Ishikawa (cell line): Measurements from ENCODE around the gene SRR.

Experiments
- CEBPB ChIP-seq: IDR thresholded peaks from 2 replicates; pipeline ENCODE4 v1.6.1; 2012
- CREB1 ChIP-seq: IDR thresholded peaks from 2 replicates; pipeline ENCODE4 v1.6.1; 2012; ENCODE audit warnings: low read depth
- EGR1 ChIP-seq: IDR thresholded peaks from 2 replicates; pipeline ENCODE4 v1.6.1; 2012
- EP300 ChIP-seq: IDR thresholded peaks from 2 replicates; pipeline ENCODE4 v1.6.1; 2012; ENCODE audit warnings: borderline replicate concordance
- FOXM1 ChIP-seq: IDR thresholded peaks from 2 replicates; pipeline ENCODE4 v1.6.1; 2012; ENCODE audit warnings: low read depth, borderline replicate concordance
- MAX ChIP-seq: IDR thresholded peaks from 2 replicates; pipeline ENCODE4 v1.6.1; 2012
- NFIC ChIP-seq: IDR thresholded peaks from 2 replicates; pipeline ENCODE4 v1.6.1; 2012
- RAD21 ChIP-seq: IDR thresholded peaks from 2 replicates; pipeline ENCODE4 v1.6.1; 2012; ENCODE audit warnings: low read depth
- REST ChIP-seq: IDR thresholded peaks from 2 replicates; pipeline ENCODE4 v1.6.1; 2012; ENCODE audit warnings: low read depth, mild to moderate bottlenecking
- TAF1 ChIP-seq: IDR thresholded peaks from 2 replicates; pipeline ENCODE4 v1.6.1; 2012; ENCODE audit warnings: low read depth, mild to moderate bottlenecking
- TCF12 ChIP-seq: IDR thresholded peaks from 2 replicates; pipeline ENCODE4 v1.6.1; 2012; ENCODE audit warnings: low read depth
- TEAD4 ChIP-seq: IDR thresholded peaks from 2 replicates; pipeline ENCODE4 v1.6.1; 2012
- USF1 ChIP-seq: IDR thresholded peaks from 2 replicates; pipeline ENCODE4 v1.6.1; 2012
- YY1 ChIP-seq: IDR thresholded peaks from 2 replicates; pipeline ENCODE4 v1.6.1; 2012; ENCODE audit warnings: low read depth
- ZBTB7A ChIP-seq: IDR thresholded peaks from 2 replicates; pipeline ENCODE4 v1.6.1; 2012; ENCODE audit warnings: low read depth

Gene SRR

DNA sequence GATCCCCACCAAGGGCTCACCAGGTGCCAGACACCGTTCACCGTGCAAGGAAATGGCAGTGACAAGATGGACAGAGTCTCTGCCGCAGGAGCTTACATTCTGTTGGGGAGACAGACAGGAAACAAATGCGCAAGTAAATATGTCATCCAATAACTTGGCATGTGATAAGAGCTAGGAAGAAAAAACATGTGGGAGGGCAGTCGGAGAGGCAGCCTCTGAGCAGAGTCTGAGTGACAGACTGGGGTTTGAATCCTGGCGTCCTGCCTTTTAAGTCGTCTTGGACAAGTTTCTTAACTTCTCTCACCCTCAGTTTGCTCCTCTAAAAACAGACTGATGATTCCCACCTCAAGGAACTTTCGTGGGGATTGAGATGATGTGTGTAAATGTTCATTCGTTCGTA lies 40.8 kb downstream of the SRR start:
- no peak for TF ChIP-seq MAX
- TF ChIP-seq TCF12, result no peak
- TF ChIP-seq USF1, result no peak
- no peak for TF ChIP-seq TAF1
- no peak for TF ChIP-seq REST
- no peak for TF ChIP-seq CEBPB
- no peak for TF ChIP-seq EGR1
- no peak for TF ChIP-seq TEAD4
- no peak for TF ChIP-seq NFIC
- TF ChIP-seq YY1, result no peak
- TF ChIP-seq CREB1, result no peak
- TF ChIP-seq ZBTB7A, result no peak
- TF ChIP-seq EP300, result no peak
- no peak for TF ChIP-seq RAD21
- TF ChIP-seq FOXM1, result no peak

DNA sequence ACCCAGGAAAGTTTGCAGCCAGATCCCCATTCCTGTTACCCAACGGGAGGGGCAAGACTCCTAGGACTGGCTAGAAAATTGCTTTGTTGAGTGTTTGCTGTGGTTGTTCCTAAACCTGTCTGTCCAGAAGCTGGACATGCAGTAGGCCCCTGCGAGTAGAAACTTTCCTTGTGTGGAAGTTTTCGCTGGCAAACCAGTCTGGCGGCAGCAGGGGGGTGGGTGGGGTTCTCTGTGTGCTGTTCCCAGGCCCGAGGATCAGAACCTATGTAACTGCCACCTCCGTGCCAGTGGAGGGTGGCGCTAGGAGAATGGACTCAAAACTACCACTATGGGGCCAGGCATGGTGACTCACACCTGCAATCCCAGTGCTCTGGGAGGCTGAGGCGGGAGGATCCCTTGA lies 42.7 kb downstream of the SRR start:
- TF ChIP-seq TEAD4, result no peak
- no peak for TF ChIP-seq TCF12
- no peak for TF ChIP-seq CREB1
- no peak for TF ChIP-seq EP300

GRCh38 chr17:2347805-2348685 lies 44.3 kb downstream of the SRR start:
- TF ChIP-seq NFIC, result no peak
- TF ChIP-seq EGR1, result no peak
- no peak for TF ChIP-seq CEBPB
- TF ChIP-seq YY1, result no peak
- TF ChIP-seq TCF12, result no peak
- TF ChIP-seq MAX, result no peak

- TF ChIP-seq EGR1, result no peak
- no peak for TF ChIP-seq NFIC
- no peak for TF ChIP-seq RAD21
- TF ChIP-seq ZBTB7A, result no peak
- no peak for TF ChIP-seq YY1
- TF ChIP-seq FOXM1, result no peak
- no peak for TF ChIP-seq CREB1
- TF ChIP-seq MAX, result no peak
- no peak for TF ChIP-seq USF1
- no peak for TF ChIP-seq TAF1
- TF ChIP-seq TCF12, result no peak
- TF ChIP-seq CEBPB, result no peak
- no peak for TF ChIP-seq EP300
These were observed 47.5 kb downstream of the SRR start for GRCh38 chr17:2351269-2351668.

DNA sequence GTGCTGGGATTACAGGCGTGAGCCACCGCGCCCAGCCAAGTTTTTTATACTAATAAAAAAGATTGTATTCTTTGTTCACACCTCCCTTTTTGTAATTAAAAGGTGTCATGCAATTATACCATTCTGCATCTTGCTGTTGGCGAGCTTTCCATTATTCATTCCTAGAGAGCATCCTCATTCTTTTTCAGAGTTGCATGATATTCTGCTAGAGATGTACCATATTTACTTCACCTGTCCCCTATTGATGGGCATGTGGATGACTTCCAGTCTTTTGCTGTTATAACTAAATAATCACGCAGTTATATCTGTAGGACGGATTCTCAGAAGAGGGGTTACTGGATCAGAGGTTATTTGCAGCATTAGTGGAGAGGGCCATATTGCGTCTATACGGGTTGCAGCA lies 50.6 kb downstream of the SRR start:
- no peak for TF ChIP-seq USF1
- no peak for TF ChIP-seq NFIC
- TF ChIP-seq TAF1, result no peak
- TF ChIP-seq FOXM1, result no peak
- TF ChIP-seq EP300, result no peak
- no peak for TF ChIP-seq CREB1
- no peak for TF ChIP-seq ZBTB7A
- no peak for TF ChIP-seq TEAD4
- TF ChIP-seq REST, result no peak
- no peak for TF ChIP-seq EGR1
- TF ChIP-seq MAX, result no peak
- no peak for TF ChIP-seq CEBPB
- TF ChIP-seq TCF12, result no peak
- no peak for TF ChIP-seq RAD21
- TF ChIP-seq YY1, result no peak
